Lower leg skin (tissue), 4 donors: Measurements from ENCODE around the gene DNAJC13. TPM values are rescaled to one million over a fixed set of nuclear protein-coding genes. Genes with fewer than 3 reads are reported as not detected.
"Not testable (repeated sequence)": the region's sequence is repeated elsewhere in the genome, so short reads cannot be mapped to it uniquely, and the experiment has no call there.

ENCODE experiments used
- DNase-seq, 2 donors: peaks; one replicate each; pipeline ENCODE4 v3.0.0-alpha.2; 2019; ENCODE audit warnings: low spot score in 2 of 2
- H3K4me3 ChIP-seq: fragments of 200-600 bp; sonication (generic); 2 replicates; pipeline ENCODE4 v1.5.1; 2017; ENCODE audit warnings: mild to moderate bottlenecking, low read depth; ENCODE audit not compliant: poor library complexity, severe bottlenecking
- CTCF ChIP-seq, 3 donors: fragments of 450-650 bp; IDR thresholded peaks; one replicate each; pipeline ENCODE4 v1.5.1; 2016; ENCODE audit warnings: antibody characterized with exemption in 3 of 3, mild to moderate bottlenecking in 3 of 3, moderate library complexity in 2 of 3
- POLR2A ChIP-seq, 2 donors: fragments of 450-650 bp; IDR thresholded peaks; one replicate each; pipeline ENCODE4 v1.6.1; 2016 to 2017; ENCODE audit warnings: antibody characterized with exemption in 2 of 2, mild to moderate bottlenecking in 1 of 2, moderate library complexity in 1 of 2
- WGBS, 2 donors: methylation state at CpG; one replicate each; pipeline ENCODE4 v1.1.5; 2018; 5-methylcytosine and 5-hydroxymethylcytosine counted together
- intact Hi-C: fragments of 100-400 bp; cut with DNase I; formaldehyde crosslinking; loops from one replicate; pipeline ENCODE4 v1.15.0; 2023; ENCODE audit warnings: low total_unique reads
- total RNA-seq, 4 donors: library from RNA; depleted of rRNA; stranded (reverse); fragments of >200 nt; gene quantifications; one replicate each; pipeline ENCODE4 v1.1.0, GENCODE V29; 2016

Gene DNAJC13
- total RNA-seq, 4 donors from 2014 or later, result 25.4 to 54.1 (median 31.2) TPM

GRCh38 chr3:132550579-132551305 is 133.4 kb downstream of the DNAJC13 start:
- intact Hi-C loops, result no loop called here
- no peak overlapping the region for H3K4me3 ChIP-seq
- DNase-seq, result no peak
- WGBS, 2 donors, result 67 to 70% methylated on average over 3 of the region's 3 CpGs
- TF ChIP-seq CTCF (IDR thresholded peaks at IDR 0.05), result no peak
- TF ChIP-seq POLR2A (IDR thresholded peaks at IDR 0.05), result no peak

- no peak for DNase-seq
- H3K4me3 ChIP-seq, result no peak overlapping the region
- TF ChIP-seq CTCF (IDR thresholded peaks at IDR 0.05), result no peak
- TF ChIP-seq POLR2A (IDR thresholded peaks at IDR 0.05), result no peak
- 64 to 70% methylated on average over 6 of the region's 6 CpGs for WGBS, 2 donors
- intact Hi-C loops, result no loop called here
Measured at GRCh38 chr3:132553826-132554225, 136.5 kb downstream of the DNAJC13 start.

- no peak for DNase-seq
- 53 to 62% methylated on average over 8 of the region's 8 CpGs for WGBS, 2 donors
- intact Hi-C loops, result no loop called here
- H3K4me3 ChIP-seq, result no peak overlapping the region
- TF ChIP-seq POLR2A (IDR thresholded peaks at IDR 0.05) (no peak), CTCF (IDR thresholded peaks at IDR 0.05) (no peak)
Measured at GRCh38 chr3:132554437-132554836, 137.1 kb downstream of the DNAJC13 start.

- TF ChIP-seq CTCF (IDR thresholded peaks at IDR 0.05) (no peak), POLR2A (IDR thresholded peaks at IDR 0.05) (no peak)
- intact Hi-C loops, result no loop called here
- 60 to 64% methylated on average over 5 of the region's 5 CpGs for WGBS, 2 donors
- DNase-seq, result no peak
- no peak overlapping the region for H3K4me3 ChIP-seq
Measured at GRCh38 chr3:132555306-132556035, 138.2 kb downstream of the DNAJC13 start.

GRCh38 chr3:132556036-132556386 is 138.7 kb downstream of the DNAJC13 start:
- H3K4me3 ChIP-seq, intact Hi-C loops, DNase-seq: not testable (repeated sequence)
- 82% methylated on average over 3 of the region's 3 CpGs for WGBS, 2 donors

GRCh38 chr3:132556508-132557159 is 139.3 kb downstream of the DNAJC13 start:
- DNase-seq, result peak; percentile 49 to 83
- intact Hi-C loops, result no loop called here
- WGBS, 2 donors, result 36 to 46% methylated on average over 8 of the region's 8 CpGs
- no peak overlapping the region for H3K4me3 ChIP-seq
- TF ChIP-seq CTCF (IDR thresholded peaks at IDR 0.05), result no peak
- TF ChIP-seq POLR2A (IDR thresholded peaks at IDR 0.05), result no peak
